ENCODE data around the gene RBMS3. TPM values are rescaled to one million over a fixed set of nuclear protein-coding genes. Genes with fewer than 3 reads are reported as not detected.

RBMS3 gene
- total and polyA plus RNA-seq, 2 of the 8 experiments (the other 6 are each of a cell fraction or from before 2014, with no cell fraction given): 3.7 to 6.9 TPM

DNA sequence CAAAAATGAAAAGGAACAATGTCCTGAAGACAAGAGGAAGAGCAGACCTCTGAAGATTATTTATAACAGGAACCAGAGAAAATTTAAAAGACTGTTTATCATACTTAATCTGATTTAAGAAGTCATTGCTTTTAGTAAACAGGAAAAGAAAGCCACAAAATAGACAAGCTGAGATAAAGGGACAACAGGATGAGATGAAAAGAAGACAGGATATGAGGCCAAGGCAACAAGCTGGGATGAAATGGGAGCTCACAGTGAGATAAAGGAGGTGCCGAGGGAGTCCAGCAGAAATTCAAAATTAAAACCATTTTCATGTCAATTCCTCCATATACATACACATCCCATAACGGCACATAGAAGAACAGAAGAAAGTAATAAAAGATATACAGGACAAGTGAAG lies 277.0 kb downstream of the RBMS3 start:
- no peaks in the 10 kb centered on the region for H4K20me1 ChIP-seq (replicated peaks in 1 of 2; ENCODE audit: control insufficient read depth in 1 of 2, insufficient read depth in 2 of 2, low read length in 2 of 2)
- H3K4me1 ChIP-seq (replicated peaks in 1 of 4; ENCODE audit: control insufficient read depth in 3 of 4, insufficient read depth in 4 of 4, low read length in 3 of 4): no peaks in the 10 kb centered on the region; a peak in 1 of 7 replicates
- H2BK5ac ChIP-seq (ENCODE audit: low read depth, low read length): no peak overlapping the region
- no peak overlapping the region for H3K18ac ChIP-seq (ENCODE audit: extremely low read depth, low read length)
- H3K36me3 ChIP-seq (ENCODE audit: control insufficient read depth in 2 of 4, insufficient read depth in 4 of 4, low read length in 3 of 4): no peaks in the 10 kb centered on the region
- no peak overlapping the region for H4K91ac ChIP-seq (replicated peaks; ENCODE audit: insufficient read length, low read length)
- H3K14ac ChIP-seq (ENCODE audit: insufficient read length): no peak overlapping the region
- no peak overlapping the region for H3K4me2 ChIP-seq (ENCODE audit: insufficient read depth in 1 of 2, low read depth in 2 of 2, low read length in 2 of 2)
- no peak overlapping the region for H3K27ac ChIP-seq (ENCODE audit: low read depth, low read length)
- no peak overlapping the region for H2AK5ac ChIP-seq (ENCODE audit: low read depth, low read length)
- FAIRE-seq (no peak), DNase-seq (ENCODE audit: low read depth in 1 of 2, low spot score in 2 of 2) (no peak)
- no peak overlapping the region for H4K5ac ChIP-seq (ENCODE audit: insufficient read length, low read depth, low read length)
- H3K27me3 ChIP-seq (replicated peaks in 1 of 4; ENCODE audit: control insufficient read depth in 3 of 4, extremely low read depth in 1 of 4, insufficient read depth in 3 of 4, low read length in 3 of 4): no peaks in the 10 kb centered on the region
- H3K4me3 ChIP-seq (ENCODE audit: extremely low read depth in 1 of 4, insufficient read depth in 2 of 4, low read depth in 3 of 4, low read length in 4 of 4): no peak overlapping the region
- no peaks in the 10 kb centered on the region for H3K23me2 ChIP-seq (ENCODE audit: low read depth, low read length)
- no peak overlapping the region for H3K4ac ChIP-seq (replicated peaks; ENCODE audit: insufficient read length, low read depth, low read length)
- H2BK20ac ChIP-seq (ENCODE audit: low read length): no peak overlapping the region
- no peak overlapping the region for H4K8ac ChIP-seq (ENCODE audit: extremely low read depth, insufficient read depth, low read length)
- H2BK12ac ChIP-seq (ENCODE audit: low read depth, low read length): no peak overlapping the region
- no peak overlapping the region for H3K9ac ChIP-seq (replicated peaks in 1 of 4; ENCODE audit: extremely low read depth in 1 of 4, low read depth in 3 of 4, low read length in 3 of 4)
- no peaks in the 10 kb centered on the region for H3K79me2 ChIP-seq (ENCODE audit: control insufficient read depth in 1 of 2, insufficient read depth in 2 of 2, low read length in 2 of 2)
- H3K79me1 ChIP-seq (ENCODE audit: low read depth, low read length): no peaks in the 10 kb centered on the region
- H3K9me3 ChIP-seq (ENCODE audit: insufficient read depth in 2 of 2, low read depth in 1 of 2, low read length in 1 of 2): no peaks in the 10 kb centered on the region
- no peak overlapping the region for H3K56ac ChIP-seq (replicated peaks; ENCODE audit: insufficient read length, low read depth, low read length)
- WGBS, 2 experiments (ENCODE audit: extremely low coverage in 1 of 2, insufficient coverage in 1 of 2, insufficient read length in 1 of 2, insufficient replicate concordance in 2 of 2, low coverage in 1 of 2, low lambda C conversion rate in 2 of 2, missing lambda C conversion rate in 1 of 2): 62% methylated on average over 2 of the region's 2 CpGs; no CpG with 5 or more reads in 1 of the 2 experiments
- TF ChIP-seq NRF1 (IDR thresholded peaks at IDR 0.05; ENCODE audit: low read depth, low read length) (no peak), KDM4A (IDR thresholded peaks at IDR 0.05; ENCODE audit: low read depth, low read length, severe bottlenecking) (no peak), POLR2AphosphoS5 (IDR thresholded peaks at IDR 0.05; ENCODE audit: low read depth, low read length) (no peak), SIN3A (conservative IDR thresholded peaks at IDR 0.05 in 1 of 2, IDR thresholded peaks at IDR 0.05 in 1 of 2; ENCODE audit: low read depth in 1 of 2, low read length in 2 of 2) (no peak), BRCA1 (IDR thresholded peaks at IDR 0.05; ENCODE audit: low read depth, low read length) (no peak), SUZ12 (IDR thresholded peaks at IDR 0.05; ENCODE audit: low read length) (no peak), KDM5A (IDR thresholded peaks at IDR 0.05; ENCODE audit: low read length) (no peak)
- TF ChIP-seq, protein P1, sequence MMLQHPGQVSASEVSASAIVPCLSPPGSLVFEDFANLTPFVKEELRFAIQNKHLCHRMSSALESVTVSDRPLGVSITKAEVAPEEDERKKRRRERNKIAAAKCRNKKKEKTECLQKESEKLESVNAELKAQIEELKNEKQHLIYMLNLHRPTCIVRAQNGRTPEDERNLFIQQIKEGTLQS (IDR thresholded peaks at IDR 0.05; ENCODE audit: insufficient read depth, low read depth, low read length): no peak
- H3K23ac ChIP-seq (ENCODE audit: insufficient read length): no peak overlapping the region
- ChIA-PET POLR2A (ENCODE audit: partially characterized antibody) (no interaction called here), CTCF (ENCODE audit: partially characterized antibody) (no interaction called here)
- no peak overlapping the region for H2AFZ ChIP-seq (ENCODE audit: low read length)
- no peak overlapping the region for H2BK15ac ChIP-seq (ENCODE audit: low read length)
- no peak overlapping the region for H2BK120ac ChIP-seq (replicated peaks; ENCODE audit: low read depth, low read length)
